GM19328 (cell line): ENCODE results near the gene FBXO11.
"Not testable (repeated sequence)": the region's sequence is repeated elsewhere in the genome, so short reads cannot be mapped to it uniquely, and the experiment has no call there.

Experiments used
- ATAC-seq: cut with Tn5 transposase; IDR thresholded peaks from one replicate; pipeline ENCODE4 v1.9.1; 2021; ENCODE audit warnings: mild to moderate bottlenecking, moderate library complexity; ENCODE audit not compliant: unreplicated experiment

The FBXO11 gene

DNA sequence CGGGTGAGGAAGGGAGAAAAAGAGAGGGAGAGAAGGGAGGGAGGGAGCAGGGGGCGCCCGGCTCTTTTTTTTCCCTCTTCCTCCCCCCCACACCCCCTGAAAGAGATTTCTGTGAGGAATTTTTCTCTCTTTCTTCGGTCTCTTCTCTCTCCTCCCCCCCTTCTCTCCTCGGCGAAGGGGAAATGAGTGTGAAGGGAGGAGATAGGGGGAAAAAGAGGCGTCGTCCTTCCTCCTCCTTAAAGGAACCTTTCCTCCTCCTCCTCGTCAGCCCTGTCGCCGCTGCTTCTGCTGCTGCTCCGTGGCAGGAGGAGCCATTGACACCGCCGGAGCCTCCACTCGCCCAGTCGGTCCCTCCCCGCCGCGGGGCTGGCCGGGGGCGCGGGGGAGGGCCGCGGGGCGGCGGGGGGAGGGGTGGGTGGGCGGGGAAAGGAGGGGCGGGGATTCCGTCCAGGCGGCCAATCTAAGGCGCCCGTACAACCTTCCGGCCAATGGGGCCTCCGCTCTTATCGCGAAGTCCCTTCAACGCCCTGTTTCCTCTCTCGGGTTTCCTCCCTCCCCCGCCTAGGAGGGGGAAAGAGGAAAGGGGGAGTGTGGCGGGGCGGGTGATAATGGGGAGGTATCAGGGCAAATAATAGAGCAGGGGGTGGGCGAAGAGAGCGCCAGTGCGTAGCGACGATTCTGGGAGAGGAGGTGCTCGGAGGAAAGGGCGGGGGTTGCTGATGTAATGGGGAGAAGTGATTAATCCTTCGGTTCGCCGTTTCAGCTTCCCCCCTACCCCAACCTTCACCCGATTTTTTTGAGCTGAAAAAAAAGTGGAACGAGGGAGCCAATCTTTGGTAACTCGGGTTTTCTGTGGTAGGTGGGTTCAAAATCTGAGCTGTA, at the start of gene FBXO11:
Gene FBXO11 (minus strand): TSS at position 342 of the 882 bp plus-strand sequence. CDS start 778 bp downstream, outside the sequence.
- peak; percentile 88 for ATAC-seq

DNA sequence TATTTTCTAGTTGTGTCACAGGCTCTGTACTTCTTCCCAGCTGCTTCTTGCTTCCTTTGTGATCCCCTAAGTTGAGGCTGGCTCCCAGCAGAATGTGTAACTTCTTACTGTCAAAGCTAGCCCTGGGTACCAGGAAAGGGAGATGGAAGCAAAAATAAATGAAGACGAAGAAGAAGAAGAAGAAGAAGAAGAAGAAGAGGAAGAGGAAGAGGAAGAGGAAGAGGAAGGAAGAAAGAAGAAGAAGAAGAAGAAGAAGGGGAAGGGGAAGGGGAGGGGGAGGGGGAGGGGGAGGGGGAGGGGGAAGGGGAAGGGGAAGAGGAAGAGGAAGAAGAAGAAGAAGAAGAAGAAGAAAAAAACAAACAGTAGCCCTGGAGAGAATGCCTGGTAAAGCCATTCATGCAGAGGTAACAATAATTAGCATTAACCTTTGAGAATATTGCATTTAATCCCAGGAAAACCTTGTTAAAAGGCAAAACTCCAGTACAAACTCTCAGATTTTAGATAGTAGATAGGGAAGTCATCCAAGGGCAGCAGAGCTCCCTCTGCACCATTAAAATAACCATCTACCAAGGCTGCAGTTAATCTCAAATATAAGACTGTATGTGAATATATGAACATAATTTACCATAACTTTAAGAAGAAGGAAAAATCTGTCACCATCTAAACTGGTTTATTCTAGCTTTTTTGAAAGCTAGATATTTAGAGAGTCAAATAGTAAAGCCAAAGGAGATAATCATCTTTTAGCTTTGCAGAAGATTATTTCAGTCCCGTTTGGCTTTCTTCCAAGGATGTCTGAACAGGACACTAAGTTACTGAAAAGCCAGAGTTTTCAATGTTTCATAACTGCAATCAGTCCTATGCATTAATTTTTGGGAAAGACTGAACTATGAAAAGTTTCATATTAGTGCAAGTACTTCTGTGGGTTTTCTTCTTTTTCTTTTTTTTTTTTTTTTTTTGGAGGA, 44.3 kb upstream of the FBXO11 start:
- ATAC-seq, result no peak

DNA sequence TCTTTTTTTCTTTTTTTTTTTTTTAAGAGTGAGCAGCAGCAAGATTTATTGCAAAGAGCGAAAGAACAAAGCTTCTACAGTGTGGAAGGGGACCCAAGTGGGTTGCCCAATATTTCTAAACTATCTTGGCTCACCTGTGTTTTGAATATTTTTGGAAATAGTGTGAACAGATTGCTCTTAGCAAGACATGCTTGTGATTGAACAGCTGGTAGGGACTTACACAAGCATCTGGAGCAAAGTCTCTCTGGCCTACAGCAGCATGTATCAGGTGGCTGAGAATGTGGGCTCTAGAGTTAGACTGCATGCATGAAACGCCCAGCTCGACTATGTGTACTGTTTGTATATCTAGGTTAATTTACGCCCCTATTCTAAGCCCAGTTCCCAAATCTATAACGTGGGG, 40.3 kb upstream of the FBXO11 start:
- ATAC-seq, result no peak

DNA sequence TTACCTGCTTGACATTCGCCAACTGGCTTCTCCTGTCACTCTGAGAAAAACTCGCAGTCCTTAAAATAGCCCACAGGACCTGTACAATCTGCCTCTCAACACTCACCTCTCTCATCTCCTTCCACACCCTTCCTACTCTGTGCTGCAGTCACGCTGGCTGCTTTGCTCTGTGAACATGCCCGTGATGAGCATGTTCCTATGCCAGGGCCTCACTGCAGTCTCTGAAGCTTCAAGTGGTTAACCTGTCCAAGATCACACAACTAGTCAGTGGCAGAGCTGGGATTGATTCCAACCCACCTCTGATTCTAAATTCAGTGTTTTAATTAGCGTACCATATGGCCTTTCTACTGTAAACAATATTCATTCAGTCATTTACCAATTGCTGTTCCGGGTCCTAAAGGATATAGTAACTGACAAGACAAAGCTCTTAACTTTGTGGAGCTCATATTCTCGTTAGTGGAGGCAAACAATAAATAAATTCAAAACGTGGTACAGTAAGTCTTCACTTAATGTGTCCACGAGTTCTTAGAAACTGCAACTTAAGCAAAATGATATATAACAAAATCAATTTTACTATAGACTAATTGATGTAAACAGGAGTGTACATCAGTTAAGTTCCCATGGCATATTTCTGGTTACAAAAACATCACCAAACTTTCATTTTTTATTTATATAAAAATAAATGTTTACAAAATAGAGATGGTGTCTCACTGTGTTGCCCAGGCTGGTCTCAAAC, 38.9 kb upstream of the FBXO11 start:
- ATAC-seq, result no peak

DNA sequence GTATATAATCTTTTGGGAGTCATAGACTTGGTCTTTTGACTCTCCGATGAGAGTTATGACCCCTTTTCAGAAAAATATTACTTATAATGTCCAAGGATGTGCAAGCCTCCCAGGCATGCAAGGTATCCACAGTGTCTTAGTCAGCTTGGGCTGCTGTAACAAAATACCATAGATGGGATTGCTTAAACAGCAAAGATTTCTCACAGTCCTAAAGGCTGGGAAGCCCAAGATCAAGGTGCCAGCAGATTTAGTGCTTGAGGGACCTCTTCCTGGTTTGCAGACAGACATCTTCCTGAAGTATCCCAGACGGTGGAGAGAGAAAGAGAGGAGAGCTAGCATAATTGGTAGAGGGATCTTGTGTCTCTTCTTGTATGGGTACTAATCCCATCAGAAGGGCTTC, 35.6 kb upstream of the FBXO11 start:
- no peak for ATAC-seq

DNA sequence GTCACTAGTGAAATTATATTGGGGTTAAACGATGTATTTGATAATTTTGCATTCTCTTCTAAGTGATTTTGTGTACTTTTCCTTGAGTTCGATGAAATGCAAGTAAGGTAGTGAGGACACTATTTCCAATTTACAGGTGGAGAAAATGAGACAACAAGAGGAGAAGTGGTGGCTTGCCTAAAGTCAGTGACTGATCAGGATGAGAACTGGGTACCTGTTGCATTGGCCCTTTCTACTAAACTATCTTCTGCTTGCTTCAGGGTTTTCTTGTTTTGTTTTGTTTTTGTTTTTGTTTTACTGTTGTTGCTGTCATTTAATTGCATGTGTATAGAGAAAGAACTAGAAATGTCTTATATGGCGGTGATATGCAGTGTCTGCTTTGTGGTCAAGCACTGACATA, 31.4 kb upstream of the FBXO11 start:
- no peak for ATAC-seq

DNA sequence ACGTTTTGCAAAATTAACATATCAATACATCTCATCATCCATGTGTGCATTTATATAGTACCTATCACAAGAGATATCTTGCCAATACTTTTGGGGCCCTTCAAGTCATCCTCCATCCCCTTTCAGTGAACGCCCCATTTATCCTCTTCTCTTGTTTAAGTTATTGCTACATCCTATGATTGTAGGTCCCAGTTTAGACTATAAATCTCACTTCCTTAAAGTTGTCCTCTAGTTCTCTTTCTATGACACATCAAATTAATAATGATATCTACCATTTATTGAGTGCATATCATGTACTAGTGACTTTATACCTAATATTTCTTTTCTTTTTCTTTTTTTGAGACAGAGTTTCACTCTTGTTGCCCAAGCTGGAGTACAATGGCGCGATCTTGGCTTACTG, 28.8 kb upstream of the FBXO11 start:
- no peak for ATAC-seq

DNA sequence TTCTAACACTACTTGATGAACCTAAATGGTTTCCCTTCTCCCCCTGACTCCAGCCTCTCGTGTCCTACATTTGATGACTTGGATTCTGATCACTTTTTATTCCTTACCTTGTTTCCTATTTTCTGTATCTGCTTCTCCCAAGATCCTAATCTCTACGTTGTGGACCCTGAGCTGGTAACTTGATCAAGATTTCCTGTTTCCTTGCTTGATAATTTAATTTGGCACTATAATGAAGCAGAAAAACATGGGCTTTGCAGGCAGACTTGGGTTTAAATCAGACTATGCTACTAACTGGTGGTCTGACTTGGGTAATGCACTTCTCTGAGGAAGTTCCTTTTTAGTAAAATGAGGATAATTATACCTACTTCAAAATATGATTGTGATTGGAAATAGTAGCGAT, 11.7 kb upstream of the FBXO11 start:
- ATAC-seq, result no peak

DNA sequence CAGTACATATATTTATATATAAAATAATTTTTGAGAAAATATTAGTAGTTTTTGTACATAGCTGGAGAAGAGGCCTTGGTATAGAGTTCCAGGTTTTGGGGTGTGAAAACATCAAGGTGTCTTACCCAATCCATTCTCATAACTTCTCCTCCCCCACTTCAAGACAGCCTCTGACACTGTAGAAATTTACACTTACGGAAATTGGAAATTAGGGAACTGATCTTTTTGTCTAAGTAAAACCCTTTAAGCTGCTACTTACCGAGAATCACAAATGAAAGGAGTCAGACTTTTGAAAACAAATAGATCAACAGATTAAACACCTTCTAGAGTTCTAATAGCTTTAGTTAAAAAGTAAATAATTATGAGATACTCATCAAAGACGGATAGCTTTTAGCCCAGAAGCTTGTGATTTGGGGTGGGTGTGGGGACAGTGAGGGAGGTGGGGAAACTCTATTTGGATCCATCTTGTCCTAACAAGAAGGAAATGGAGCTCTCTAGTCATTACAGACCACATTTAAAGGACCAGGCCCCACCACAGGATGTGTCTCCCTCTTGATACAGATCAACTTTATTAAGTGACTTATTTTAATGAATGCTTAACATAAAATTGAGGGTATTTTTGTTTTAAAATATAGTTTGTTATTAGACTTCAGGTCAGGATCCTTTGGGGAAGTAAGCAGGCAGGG, 11.1 kb upstream of the FBXO11 start:
- ATAC-seq, result no peak

DNA sequence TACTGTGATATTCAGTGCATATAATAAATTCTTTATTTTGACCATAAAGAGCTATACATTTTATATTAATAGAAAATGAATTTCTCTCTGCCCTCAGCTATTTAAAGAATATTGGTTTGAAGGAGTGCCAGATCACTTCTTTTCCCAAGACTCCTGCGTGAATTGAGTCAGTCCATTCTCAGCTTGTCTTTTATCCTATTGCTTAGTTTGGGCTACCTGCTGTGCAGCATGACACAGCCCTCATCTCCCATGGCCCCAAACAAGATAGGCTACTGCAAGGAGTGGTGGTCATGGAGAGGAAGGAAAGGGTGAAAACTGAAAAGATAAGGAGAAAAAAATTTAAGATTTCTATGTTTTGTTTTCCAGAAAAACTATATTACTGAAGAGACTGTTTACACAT, 10.1 kb upstream of the FBXO11 start:
- ATAC-seq, result no peak

DNA sequence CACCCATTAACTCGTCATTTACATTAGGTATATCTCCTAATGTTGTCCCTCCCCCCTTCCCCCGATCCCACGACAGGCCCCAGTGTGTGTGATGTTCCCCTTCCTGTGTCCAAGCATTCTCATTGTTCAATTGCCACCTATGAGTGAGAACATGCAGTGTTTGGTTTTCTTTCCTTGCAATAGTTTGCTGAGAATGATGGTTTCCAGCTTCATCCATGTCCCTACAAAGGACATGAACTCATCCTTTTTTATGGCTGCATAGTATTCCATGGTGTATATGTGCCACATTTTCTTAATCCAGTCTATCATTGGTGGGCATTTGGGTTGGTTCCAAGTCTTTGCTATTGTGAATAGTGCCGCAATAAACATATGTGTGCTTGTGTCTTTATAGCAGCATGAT, 4.4 kb upstream of the FBXO11 start:
- not testable (repeated sequence) for ATAC-seq

DNA sequence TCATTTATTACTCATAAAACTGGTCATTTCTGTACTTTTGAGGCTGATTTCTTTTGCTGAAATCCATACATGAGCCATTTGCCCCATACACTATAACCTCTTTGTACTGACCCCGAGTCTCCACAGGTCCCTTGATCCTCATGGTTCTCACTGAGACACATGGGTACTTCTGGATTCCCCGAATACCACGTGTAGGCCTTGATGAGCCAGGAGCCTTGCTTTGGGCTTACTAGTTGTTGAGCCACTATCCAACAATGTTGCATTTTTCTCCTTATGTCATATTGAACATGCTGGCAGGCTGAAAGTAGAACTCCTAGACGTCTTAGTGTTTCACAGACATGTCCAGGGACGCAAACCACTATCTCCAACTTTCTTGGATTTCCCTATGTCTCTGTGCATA, 2.4 kb upstream of the FBXO11 start:
- ATAC-seq, result no peak

DNA sequence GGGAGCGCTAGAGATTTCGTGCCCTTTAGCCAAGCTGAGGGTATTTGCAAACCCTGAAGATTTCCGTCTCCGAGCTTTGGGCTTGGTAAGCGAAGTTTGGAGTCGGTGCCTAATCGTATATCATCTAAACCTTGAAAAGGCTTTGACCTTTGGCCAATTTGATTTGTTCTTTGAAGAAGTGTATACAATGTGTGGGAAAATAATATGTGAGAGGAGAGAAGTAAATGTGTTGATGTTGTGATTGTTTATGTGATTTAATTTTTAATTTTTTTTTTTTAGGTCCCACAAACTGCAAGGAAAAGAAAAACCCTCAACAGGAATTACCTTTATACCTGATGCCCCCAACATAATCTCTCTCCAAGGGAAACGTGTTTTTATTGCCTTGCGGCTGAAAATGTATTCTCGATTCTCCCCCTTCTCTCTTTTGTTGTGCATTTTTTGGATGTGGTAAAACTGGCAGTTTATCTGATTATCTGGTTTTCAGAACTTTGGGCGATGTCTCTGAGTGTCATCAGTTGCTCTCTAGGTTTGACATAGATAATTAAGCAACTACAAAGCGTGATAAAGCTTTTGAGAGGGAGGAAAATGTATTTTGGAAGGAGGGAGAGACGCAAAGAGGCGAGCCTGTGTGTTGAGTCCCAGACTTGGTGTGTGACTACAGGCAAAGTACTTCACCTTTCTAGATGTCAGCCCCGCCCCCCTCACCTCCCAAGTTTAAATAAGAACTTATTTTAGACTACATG, 912 bp upstream of the FBXO11 start:
- peak; percentile 27 for ATAC-seq

DNA sequence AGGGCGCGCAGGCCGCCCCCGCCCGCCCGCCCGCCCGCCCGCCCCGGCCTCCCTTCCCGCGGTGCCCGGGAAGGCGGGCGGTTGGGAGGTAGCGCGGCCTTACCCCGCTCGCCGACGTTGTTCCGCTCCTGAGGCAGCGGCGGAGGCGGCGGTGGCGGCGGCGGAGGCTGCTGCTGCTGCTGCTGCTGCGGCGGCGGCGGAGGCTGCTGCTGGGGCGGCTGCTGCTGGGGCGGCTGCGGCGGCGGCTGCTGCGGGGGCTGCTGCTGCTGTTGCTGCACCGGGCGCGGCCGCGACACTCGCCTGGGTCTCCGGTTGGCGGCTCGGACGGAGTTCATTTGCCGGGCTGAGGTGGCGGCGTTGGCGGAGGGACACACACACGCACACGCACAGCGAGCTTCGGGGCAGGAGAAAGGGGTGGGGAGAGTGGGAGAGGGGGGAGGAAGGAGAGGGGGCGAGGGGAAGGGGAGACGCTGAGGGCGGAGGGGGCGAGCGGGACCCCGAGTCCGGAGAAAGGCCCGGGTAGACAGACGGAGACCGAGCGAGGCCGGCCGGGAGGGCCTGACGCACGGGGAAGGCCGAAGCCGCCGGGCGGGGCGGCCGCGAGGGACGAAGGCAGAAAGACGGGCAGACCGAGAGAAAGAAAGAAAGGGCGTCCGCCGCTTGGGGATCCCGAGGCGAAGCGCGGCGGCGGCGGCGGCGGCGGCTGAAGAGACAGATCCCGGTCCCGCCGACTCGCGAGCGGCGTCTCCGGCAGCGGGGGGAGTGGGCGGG, 727 bp downstream of the FBXO11 start:
- ATAC-seq, result peak; percentile 0

DNA sequence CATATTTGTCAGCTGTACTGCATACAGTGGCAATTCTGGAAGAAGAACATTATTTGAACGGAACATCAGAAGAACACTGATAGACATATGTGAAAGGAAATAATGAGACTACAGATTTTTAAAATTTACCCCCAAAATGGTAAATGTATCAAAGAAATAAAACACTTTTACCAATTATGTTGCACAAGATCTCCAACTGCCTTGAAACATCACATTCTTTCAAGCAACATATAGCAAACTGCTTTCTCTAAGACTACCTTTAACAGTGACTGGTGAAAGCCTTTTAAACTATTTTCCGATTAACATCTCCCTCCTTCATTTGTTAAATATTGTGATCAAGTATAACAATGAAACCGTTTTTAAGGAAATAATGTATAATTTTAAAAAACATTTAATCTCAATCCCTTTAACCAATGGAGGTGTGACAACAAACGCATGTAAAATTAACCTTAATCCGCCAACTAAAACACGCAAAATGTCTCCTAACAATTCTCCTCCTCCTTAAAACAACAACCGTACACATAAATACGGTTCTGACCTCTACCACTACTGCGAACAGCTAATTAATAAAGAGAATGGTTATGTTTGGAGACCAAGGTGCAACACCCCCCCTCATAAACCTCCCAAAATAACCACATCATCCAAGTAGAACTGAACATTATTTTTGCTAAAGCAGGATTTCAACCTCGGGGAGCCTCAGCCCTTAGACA, 2.4 kb downstream of the FBXO11 start:
- no peak for ATAC-seq

DNA sequence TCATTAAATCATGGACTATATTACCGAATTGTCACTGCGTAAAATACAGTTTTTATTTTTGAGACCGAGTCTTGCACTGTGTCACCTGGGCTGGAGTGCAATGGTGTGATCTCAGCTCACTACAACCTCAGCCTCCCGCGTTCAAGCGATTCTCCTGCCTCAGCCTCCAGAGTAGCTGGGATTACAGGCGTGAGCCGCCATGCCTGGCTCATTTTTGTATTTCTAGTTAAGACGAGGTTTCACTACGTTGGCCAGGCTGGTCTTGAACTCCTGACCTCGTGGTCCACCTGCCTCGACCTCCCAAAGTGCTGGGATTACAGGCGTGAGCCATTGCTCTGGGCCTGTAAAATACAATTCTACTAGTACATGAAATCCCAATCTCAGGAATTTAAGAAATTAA, 4.4 kb downstream of the FBXO11 start:
- ATAC-seq, result not testable (repeated sequence)

DNA sequence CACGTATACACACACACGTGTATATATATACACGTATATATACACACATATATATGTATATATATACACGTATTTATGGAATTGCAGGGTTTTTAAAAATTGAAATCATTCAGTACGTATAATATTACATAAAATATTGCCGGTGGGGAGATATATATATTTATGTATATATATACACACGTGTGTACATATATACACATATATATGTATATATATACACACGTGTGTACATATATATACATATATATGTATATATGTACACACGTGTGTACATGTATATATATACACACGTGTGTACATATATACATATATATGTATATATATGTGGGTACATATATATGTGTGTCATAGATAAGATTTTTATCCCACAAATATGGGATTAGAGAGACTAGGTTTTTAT, 5.4 kb downstream of the FBXO11 start:
- ATAC-seq, result no peak
